ENCODE results near the gene CCDC195.
A peak's percentile ranks its signal among the peaks of the same experiment; 100 is the strongest.
"Not testable (repeated sequence)": the region's sequence is repeated elsewhere in the genome, so short reads cannot be mapped to it uniquely, and the experiment has no call there.

The CCDC195 gene

GRCh38 chr2:224689539-224689938 is 26.6 kb downstream of the CCDC195 start:
- DNase-seq, result no peak

- no peak for DNase-seq
Observed at GRCh38 chr2:224688997-224689396, 27.2 kb downstream of the CCDC195 start.

GRCh38 chr2:224687156-224687555 is 29.0 kb downstream of the CCDC195 start:
- no peak for DNase-seq

GRCh38 chr2:224685121-224685520 is 31.0 kb downstream of the CCDC195 start:
- no peak for DNase-seq

- peak; percentile 88 for DNase-seq
Observed at GRCh38 chr2:224682134-224682533, 34.0 kb downstream of the CCDC195 start.

GRCh38 chr2:224671731-224672130 is 44.4 kb downstream of the CCDC195 start:
- DNase-seq, result peak; percentile 82

GRCh38 chr2:224670203-224670602 is 46.0 kb downstream of the CCDC195 start:
- DNase-seq, result no peak

- no peak for DNase-seq
Observed at GRCh38 chr2:224669449-224669848, 46.7 kb downstream of the CCDC195 start.

GRCh38 chr2:224668123-224668909 is 47.8 kb downstream of the CCDC195 start:
- no peak for DNase-seq

GRCh38 chr2:224666951-224667553 is 49.1 kb downstream of the CCDC195 start:
- no peak for DNase-seq

- DNase-seq, result not testable (repeated sequence)
Observed at GRCh38 chr2:224663322-224663721, 52.8 kb downstream of the CCDC195 start.

GRCh38 chr2:224661708-224662107 is 54.5 kb downstream of the CCDC195 start:
- DNase-seq, result not testable (repeated sequence)

- no peak for DNase-seq
Observed at GRCh38 chr2:224659714-224660113, 56.5 kb downstream of the CCDC195 start.

GRCh38 chr2:224658780-224659405 is 57.3 kb downstream of the CCDC195 start:
- DNase-seq, result no peak

GRCh38 chr2:224657349-224657748 is 58.8 kb downstream of the CCDC195 start:
- DNase-seq, result no peak

- no peak for DNase-seq
Observed at GRCh38 chr2:224655006-224655537, 61.1 kb downstream of the CCDC195 start.

Measured in NCI-H1694 treated with DMSO at 0.1 percent for 48 hours (cell line).